Sigmoid colon (tissue), 4 donors: Measurements from ENCODE around the gene CSKMT.

Experiments used
- CTCF ChIP-seq, 4 experiments: fragments of 450-650 bp in 3 of 4; fragments of 200-600 bp in 1 of 4; IDR thresholded peaks; one replicate each; pipeline ENCODE4 v1.5.1; 2016 to 2019; ENCODE audit warnings: antibody characterized with exemption in 4 of 4, mild to moderate bottlenecking in 3 of 4, moderate library complexity in 2 of 4
- POLR2AphosphoS5 ChIP-seq, 4 donors: sonication (generic); formaldehyde crosslinking; IDR thresholded peaks; one replicate each; pipeline ENCODE4 v1.6.1; 2017; ENCODE audit warnings: antibody characterized with exemption in 4 of 4

GRCh38 chr11:62708392-62708791, 43.3 kb downstream of the CSKMT start:
- no peak for TF ChIP-seq CTCF (IDR thresholded peaks at IDR 0.05)
- no peak for TF ChIP-seq POLR2AphosphoS5 (IDR thresholded peaks at IDR 0.05)
